Measurements from ENCODE around the gene HDAC4. TPM values are rescaled to one million over a fixed set of nuclear protein-coding genes. Genes with fewer than 3 reads are reported as not detected.

Gene HDAC4
- total and polyA plus RNA-seq, 2 of the 8 experiments (the other 6 are each of a cell fraction or from before 2014, with no cell fraction given): 15.4 to 31.5 TPM

- Histone ChIP-seq H4K20me1 (replicated peaks in 1 of 2; ENCODE audit: control insufficient read depth in 1 of 2, insufficient read depth in 2 of 2, low read length in 2 of 2) (no peaks in the 10 kb centered on the region), H2BK20ac (ENCODE audit: low read length) (no peak overlapping the region), H3K18ac (ENCODE audit: extremely low read depth, low read length) (no peak overlapping the region), H3K4me2 (ENCODE audit: insufficient read depth in 1 of 2, low read depth in 2 of 2, low read length in 2 of 2) (no peak overlapping the region), H3K27me3 (replicated peaks in 1 of 4; ENCODE audit: control insufficient read depth in 3 of 4, extremely low read depth in 1 of 4, insufficient read depth in 3 of 4, low read length in 3 of 4) (no peaks in the 10 kb centered on the region), H3K4me1 (replicated peaks in 1 of 4; ENCODE audit: control insufficient read depth in 3 of 4, insufficient read depth in 4 of 4, low read length in 3 of 4) (no peaks in the 10 kb centered on the region; a peak in 3 of 7 replicates), H3K9ac (replicated peaks in 1 of 4; ENCODE audit: extremely low read depth in 1 of 4, low read depth in 3 of 4, low read length in 3 of 4) (no peak overlapping the region), H4K8ac (ENCODE audit: extremely low read depth, insufficient read depth, low read length) (no peak overlapping the region), H2AK5ac (ENCODE audit: low read depth, low read length) (no peak overlapping the region), H3K23ac (ENCODE audit: insufficient read length) (no peak overlapping the region), H3K23me2 (ENCODE audit: low read depth, low read length) (no peaks in the 10 kb centered on the region), H4K5ac (ENCODE audit: insufficient read length, low read depth, low read length) (no peak overlapping the region), H3K4ac (replicated peaks; ENCODE audit: insufficient read length, low read depth, low read length) (no peak overlapping the region), H3K27ac (ENCODE audit: low read depth, low read length) (no peak overlapping the region), H2BK5ac (ENCODE audit: low read depth, low read length) (no peak overlapping the region), H2BK15ac (ENCODE audit: low read length) (no peak overlapping the region), H3K56ac (replicated peaks; ENCODE audit: insufficient read length, low read depth, low read length) (no peak overlapping the region), H3K14ac (ENCODE audit: insufficient read length) (no peak overlapping the region), H2AFZ (ENCODE audit: low read length) (no peak overlapping the region), H2BK120ac (replicated peaks; ENCODE audit: low read depth, low read length) (no peak overlapping the region), H3K9me3 (ENCODE audit: insufficient read depth in 2 of 2, low read depth in 1 of 2, low read length in 1 of 2) (no peaks in the 10 kb centered on the region), H3K79me2 (ENCODE audit: control insufficient read depth in 1 of 2, insufficient read depth in 2 of 2, low read length in 2 of 2) (no peaks in the 10 kb centered on the region), H3K4me3 (ENCODE audit: extremely low read depth in 1 of 4, insufficient read depth in 2 of 4, low read depth in 3 of 4, low read length in 4 of 4) (no peak overlapping the region), H2BK12ac (ENCODE audit: low read depth, low read length) (no peak overlapping the region), H4K91ac (replicated peaks; ENCODE audit: insufficient read length, low read length) (no peak overlapping the region), H3K36me3 (ENCODE audit: control insufficient read depth in 2 of 4, insufficient read depth in 4 of 4, low read length in 3 of 4) (no peaks in the 10 kb centered on the region), H3K79me1 (ENCODE audit: low read depth, low read length) (no peaks in the 10 kb centered on the region)
- TF ChIP-seq RAD21 (IDR thresholded peaks at IDR 0.05 in 1 of 2, conservative IDR thresholded peaks at IDR 0.05 in 1 of 2; ENCODE audit: low read depth in 2 of 2, low read length in 2 of 2) (no peak), EZH2 (IDR thresholded peaks at IDR 0.05; ENCODE audit: low read depth, low read length, severe bottlenecking) (no peak), RBBP5 (IDR thresholded peaks at IDR 0.05; ENCODE audit: borderline replicate concordance, low read depth, low read length) (no peak), TBP (IDR thresholded peaks at IDR 0.05; ENCODE audit: low read depth, low read length) (no peak), TAF7 (optimal IDR thresholded peaks at IDR 0.05; ENCODE audit: borderline replicate concordance, low read depth, low read length) (no peak)
- ChIA-PET CTCF (ENCODE audit: partially characterized antibody) (no interaction called here), POLR2A (ENCODE audit: partially characterized antibody) (no interaction called here)
- no peak for FAIRE-seq
- WGBS, 2 experiments (ENCODE audit: extremely low coverage in 1 of 2, insufficient coverage in 1 of 2, insufficient read length in 1 of 2, insufficient replicate concordance in 2 of 2, low coverage in 1 of 2, low lambda C conversion rate in 2 of 2, missing lambda C conversion rate in 1 of 2): 86% methylated on average over 5 of the region's 5 CpGs; no CpG with 5 or more reads in 1 of the 2 experiments
- no peak for DNase-seq (ENCODE audit: low read depth in 1 of 2, low spot score in 2 of 2)
Observed at GRCh38 chr2:239028253-239028619, 372.6 kb downstream of the HDAC4 start.

Data from H1 (cell line).